HEK293 (cell line): ENCODE results near the gene NFATC1.
A peak's percentile ranks its signal among the peaks of the same experiment; 100 is the strongest.

Source experiments
- CTCF ChIA-PET: fragments of 350-600 bp; formaldehyde crosslinking; extraction: SDS; loops from one replicate; lab custom pipeline; 2021; ENCODE audit warnings: antibody characterized with exemption; lab: Yijun Ruan, JAX
- POLR2A ChIA-PET: fragments of 300-600 bp; formaldehyde crosslinking; extraction: SDS; loops from one replicate; lab custom pipeline; 2020; ENCODE audit warnings: antibody characterized with exemption, inconsistent platforms; lab: Yijun Ruan, JAX
- H3K27ac ChIP-seq: fragments of 200-500 bp; sonication (Bioruptor generic); 2 replicates; pipeline ENCODE4 v1.5.1; 2014; ENCODE audit warnings: low read depth, low read length, control low read depth, inconsistent platforms; ENCODE audit errors: extremely low read depth
- H3K36me3 ChIP-seq, 2 experiments: fragments of 200-500 bp in 1 of 2; sonication (Bioruptor generic) in 1 of 2; 1 replicate in 1 of 2; 2 replicates in 1 of 2; pipeline ENCODE4 v1.5.1; 2014 to 2017; ENCODE audit warnings: inconsistent platforms in 2 of 2, low read length in 2 of 2; ENCODE audit not compliant: control insufficient read depth in 2 of 2, insufficient read depth in 1 of 2
- H3K4me1 ChIP-seq: fragments of 200-500 bp; sonication (Bioruptor generic); 2 replicates; pipeline ENCODE4 v1.5.1; 2014; ENCODE audit warnings: mild to moderate bottlenecking, low read length, inconsistent platforms; ENCODE audit not compliant: control insufficient read depth, insufficient read depth
- H3K4me3 ChIP-seq: 2 replicates; pipeline ENCODE4 v1.5.1; 2011; ENCODE audit warnings: low read depth, mild to moderate bottlenecking, control low read depth, low read length, moderate library complexity
- H3K9me3 ChIP-seq: fragments of 200-500 bp; sonication (Bioruptor generic); 2 replicates; pipeline ENCODE4 v1.5.1; 2014; ENCODE audit warnings: low read depth, low read length, inconsistent platforms; ENCODE audit not compliant: control insufficient read depth, insufficient read depth
- BCL6B ChIP-seq: fragments of 450-650 bp; formaldehyde crosslinking; IDR thresholded peaks from 2 replicates; pipeline ENCODE4 v1.5.1; 2017; ENCODE audit warnings: missing biosample characterization, missing genetic modification characterization
- EGR2 ChIP-seq: fragments of 450-650 bp; formaldehyde crosslinking; IDR thresholded peaks from 2 replicates; pipeline ENCODE4 v1.5.1; 2016; ENCODE audit warnings: low read depth, missing biosample characterization, missing genetic modification characterization
- GFI1B ChIP-seq: fragments of 450-650 bp; formaldehyde crosslinking; IDR thresholded peaks from 2 replicates; pipeline ENCODE4 v1.5.1; 2016; ENCODE audit warnings: missing biosample characterization, missing genetic modification characterization
- GLIS2 ChIP-seq: fragments of 450-650 bp; formaldehyde crosslinking; IDR thresholded peaks from 2 replicates; pipeline ENCODE4 v1.5.1; 2016; ENCODE audit warnings: missing biosample characterization, missing genetic modification characterization
- KLF1 ChIP-seq: fragments of 450-650 bp; formaldehyde crosslinking; IDR thresholded peaks from 2 replicates; pipeline ENCODE4 v1.5.1; 2016; ENCODE audit warnings: missing biosample characterization, missing genetic modification characterization
- KLF7 ChIP-seq: fragments of 450-650 bp; formaldehyde crosslinking; IDR thresholded peaks from 2 replicates; pipeline ENCODE4 v1.5.1; 2016; ENCODE audit warnings: missing biosample characterization, missing genetic modification characterization, borderline replicate concordance
- REPIN1 ChIP-seq: fragments of 450-650 bp; formaldehyde crosslinking; IDR thresholded peaks from 2 replicates; pipeline ENCODE4 v1.5.1; 2017; ENCODE audit warnings: missing biosample characterization, missing genetic modification characterization, low read depth
- SCRT1 ChIP-seq: fragments of 450-650 bp; formaldehyde crosslinking; IDR thresholded peaks from 2 replicates; pipeline ENCODE4 v1.5.1; 2016; ENCODE audit warnings: missing biosample characterization, missing genetic modification characterization, borderline replicate concordance
- ZFHX2 ChIP-seq: fragments of 450-650 bp; formaldehyde crosslinking; conservative IDR thresholded peaks from 2 replicates; pipeline ENCODE4 v1.5.1; 2016; ENCODE audit warnings: missing biosample characterization, missing genetic modification characterization
- ZNF138 ChIP-seq: fragments of 450-650 bp; formaldehyde crosslinking; IDR thresholded peaks from 2 replicates; pipeline ENCODE4 v1.5.1; 2016; ENCODE audit warnings: missing biosample characterization, missing genetic modification characterization, borderline replicate concordance
- ZNF248 ChIP-seq: fragments of 450-650 bp; formaldehyde crosslinking; IDR thresholded peaks from 2 replicates; pipeline ENCODE4 v1.5.1; 2017; ENCODE audit warnings: missing biosample characterization, missing genetic modification characterization
- ZNF354C ChIP-seq: fragments of 450-650 bp; formaldehyde crosslinking; IDR thresholded peaks from 2 replicates; pipeline ENCODE4 v1.5.1; 2016; ENCODE audit warnings: missing biosample characterization, missing genetic modification characterization, low read depth, borderline replicate concordance
- ZNF513 ChIP-seq: fragments of 450-650 bp; IDR thresholded peaks from 2 replicates; pipeline ENCODE4 v1.5.1; 2018; ENCODE audit warnings: missing biosample characterization, missing genetic modification characterization
- ZNF626 ChIP-seq: fragments of 450-650 bp; sonication (Bioruptor Pico); formaldehyde crosslinking; IDR thresholded peaks from 2 replicates; pipeline ENCODE4 v1.5.1; 2018; ENCODE audit warnings: missing biosample characterization, missing genetic modification characterization, inconsistent platforms
- ZNF645 ChIP-seq: fragments of 450-650 bp; formaldehyde crosslinking; IDR thresholded peaks from 2 replicates; pipeline ENCODE4; 2016; ENCODE audit warnings: missing biosample characterization, missing genetic modification characterization
- ZNF704 ChIP-seq: fragments of 450-650 bp; formaldehyde crosslinking; IDR thresholded peaks from 2 replicates; pipeline ENCODE4 v1.5.1; 2016; ENCODE audit warnings: missing biosample characterization, missing genetic modification characterization
- ZNF76 ChIP-seq: fragments of 450-650 bp; formaldehyde crosslinking; IDR thresholded peaks from 2 replicates; pipeline ENCODE4; 2016; ENCODE audit warnings: low read depth, missing biosample characterization, missing genetic modification characterization, borderline replicate concordance
- ZSCAN23 ChIP-seq: fragments of 450-650 bp; formaldehyde crosslinking; IDR thresholded peaks from 2 replicates; pipeline ENCODE4 v1.5.1; 2016; ENCODE audit warnings: missing biosample characterization, missing genetic modification characterization
- ZSCAN4 ChIP-seq: fragments of 450-650 bp; formaldehyde crosslinking; IDR thresholded peaks from 2 replicates; pipeline ENCODE4 v1.5.1; 2017; ENCODE audit warnings: missing biosample characterization, missing genetic modification characterization

The NFATC1 gene

GRCh38 chr18:79518683-79519128 is 123.0 kb downstream of the NFATC1 start (continued):
- no peak for TF ChIP-seq KLF7 (tag by site-specific recombination)
- no peak for TF ChIP-seq EGR2 (tag by site-specific recombination)

GRCh38 chr18:79519751-79520477 is 124.2 kb downstream of the NFATC1 start:
- CTCF ChIA-PET, result interaction anchor here (1.6 kb wide), 1 partner anchor 139 kb away, joined by 5 read pairs; no protein-coding TSS in a partner anchor
- no peak overlapping the region for H3K4me3 ChIP-seq
- H3K27ac ChIP-seq, result no peak overlapping the region
- no peaks in the 10 kb centered on the region for H3K36me3 ChIP-seq
- no peaks in the 10 kb centered on the region for H3K4me1 ChIP-seq
- TF ChIP-seq ZNF248, result no peak
- no peak for TF ChIP-seq ZNF645 (tag by site-specific recombination)
- no peak for TF ChIP-seq KLF1 (tag by site-specific recombination)
- TF ChIP-seq ZNF513 (tag by site-specific recombination), result no peak
- TF ChIP-seq ZSCAN4 (tag by site-specific recombination), result no peak
- no peak for TF ChIP-seq SCRT1
- no peaks in the 10 kb centered on the region for H3K9me3 ChIP-seq
- POLR2A ChIA-PET, result no interaction called here

GRCh38 chr18:79520478-79521390 is 125.0 kb downstream of the NFATC1 start:
- TF ChIP-seq GFI1B (tag by site-specific recombination), result no peak
- TF ChIP-seq ZNF354C (tag by site-specific recombination), result no peak
- no peaks in the 10 kb centered on the region for H3K36me3 ChIP-seq
- ChIA-PET POLR2A (no interaction called here), CTCF (interaction anchor here (1.6 kb wide), 1 partner anchor 140 kb away, joined by 5 read pairs; no protein-coding TSS in a partner anchor)
- no peaks in the 10 kb centered on the region for H3K4me1 ChIP-seq
- no peak overlapping the region for H3K4me3 ChIP-seq
- H3K9me3 ChIP-seq, result no peaks in the 10 kb centered on the region
- no peak overlapping the region for H3K27ac ChIP-seq

- POLR2A ChIA-PET, result no interaction called here
- Histone ChIP-seq H3K4me3 (no peak overlapping the region), H3K4me1 (no peaks in the 10 kb centered on the region)
Measured at GRCh38 chr18:79521416-79522205, 125.9 kb downstream of the NFATC1 start.

More at GRCh38 chr18:79521416-79522205, 125.9 kb downstream of the NFATC1 start:
- Histone ChIP-seq H3K36me3 (no peaks in the 10 kb centered on the region), H3K9me3 (no peaks in the 10 kb centered on the region), H3K27ac (no peak overlapping the region)
- CTCF ChIA-PET, result no interaction called here
- TF ChIP-seq ZNF626 (tag by site-specific recombination), result no peak
- no peak for TF ChIP-seq BCL6B (tag by site-specific recombination)
- peak; percentile 55 for TF ChIP-seq ZFHX2 (tag by site-specific recombination)
- no peak for TF ChIP-seq ZNF76 (tag by site-specific recombination)
- peak; percentile 12; the same call in 1 of the 2 replicates for TF ChIP-seq EGR2 (tag by site-specific recombination)
- TF ChIP-seq ZNF704 (tag by site-specific recombination), result no peak
- no peak for TF ChIP-seq REPIN1 (tag by site-specific recombination)
- no peak for TF ChIP-seq ZSCAN23
- no peak for TF ChIP-seq ZNF138 (tag by site-specific recombination)
- TF ChIP-seq GLIS2, result no peak
